NB4 (cell line): ENCODE results near the gene RECK.
"Not testable (repeated sequence)": the region's sequence is repeated elsewhere in the genome, so short reads cannot be mapped to it uniquely, and the experiment has no call there.

Source experiments
- DNase-seq: peaks from one replicate; pipeline ENCODE4 v3.0.0; 2010; ENCODE audit warnings: low read depth
- H3K4me3 ChIP-seq: one replicate; pipeline ENCODE4 v1.5.1; 2011; ENCODE audit warnings: mild to moderate bottlenecking, low read depth, low read length, moderate library complexity
- CTCF ChIP-seq: IDR thresholded peaks from one replicate; pipeline ENCODE4 v1.5.1; 2012; ENCODE audit warnings: low read depth, low read length
- MAX ChIP-seq: IDR thresholded peaks from 2 replicates; pipeline ENCODE4 v1.6.1; 2011; ENCODE audit warnings: low read depth, low read length
- MYC ChIP-seq: IDR thresholded peaks from 2 replicates; pipeline ENCODE4 v1.6.1; 2011; ENCODE audit warnings: low read depth, low read length
- POLR2A ChIP-seq: IDR thresholded peaks from 2 replicates; pipeline ENCODE4 v1.6.1; 2011; ENCODE audit warnings: mild to moderate bottlenecking; ENCODE audit not compliant: insufficient read length; ENCODE audit errors: extremely low read depth

The RECK gene

GRCh38 chr9:36152741-36153438, 116.2 kb downstream of the RECK start:
- DNase-seq = no peak
- TF ChIP-seq MAX = no peak
- no peak for TF ChIP-seq POLR2A
- no peak overlapping the region for H3K4me3 ChIP-seq

GRCh38 chr9:36153746-36154145, 117.0 kb downstream of the RECK start:
- no peak for DNase-seq
- TF ChIP-seq CTCF (no peak), MAX (no peak), MYC (no peak), POLR2A (no peak)
- no peak overlapping the region for H3K4me3 ChIP-seq

GRCh38 chr9:36154331-36154952, 117.7 kb downstream of the RECK start:
- peak overlapping the region; percentile 25 for H3K4me3 ChIP-seq
- TF ChIP-seq MYC (peak; percentile 73), CTCF (no peak), POLR2A (no peak), MAX (peak; percentile 77)
- peak; percentile 83 for DNase-seq

GRCh38 chr9:36156116-36156515, 119.4 kb downstream of the RECK start:
- DNase-seq = no peak
- TF ChIP-seq POLR2A (no peak), MYC (no peak), MAX (no peak), CTCF (no peak)
- no peak overlapping the region for H3K4me3 ChIP-seq

GRCh38 chr9:36158122-36158521, 121.4 kb downstream of the RECK start:
- H3K4me3 ChIP-seq = no peak overlapping the region
- TF ChIP-seq MAX (no peak), MYC (no peak), CTCF (no peak), POLR2A (no peak)
- DNase-seq = peak; percentile 42

GRCh38 chr9:36158917-36159316, 122.2 kb downstream of the RECK start:
- no peak overlapping the region for H3K4me3 ChIP-seq
- TF ChIP-seq MAX (no peak), CTCF (no peak), POLR2A (no peak), MYC (no peak)
- DNase-seq = no peak

- not testable (repeated sequence) for H3K4me3 ChIP-seq, DNase-seq
Measured at GRCh38 chr9:36159509-36159908, 122.8 kb downstream of the RECK start.

- not testable (repeated sequence) for H3K4me3 ChIP-seq
Measured at GRCh38 chr9:36160126-36160525, 123.4 kb downstream of the RECK start.

More at GRCh38 chr9:36160126-36160525, 123.4 kb downstream of the RECK start:
- DNase-seq = not testable (repeated sequence)
